GM11168 (cell line): Measurements from ENCODE around the gene FLT3.
"Not testable (repeated sequence)": the region's sequence is repeated elsewhere in the genome, so short reads cannot be mapped to it uniquely, and the experiment has no call there.

ENCODE experiments used
- in situ Hi-C: fragments of 300-500 bp; cut with MboI; formaldehyde crosslinking; loops from one replicate; pipeline ENCODE4 v1.12.0; 2022; ENCODE audit warnings: low sequenced_read_pairs; ENCODE audit not compliant: unreplicated experiment

The FLT3 gene

DNA sequence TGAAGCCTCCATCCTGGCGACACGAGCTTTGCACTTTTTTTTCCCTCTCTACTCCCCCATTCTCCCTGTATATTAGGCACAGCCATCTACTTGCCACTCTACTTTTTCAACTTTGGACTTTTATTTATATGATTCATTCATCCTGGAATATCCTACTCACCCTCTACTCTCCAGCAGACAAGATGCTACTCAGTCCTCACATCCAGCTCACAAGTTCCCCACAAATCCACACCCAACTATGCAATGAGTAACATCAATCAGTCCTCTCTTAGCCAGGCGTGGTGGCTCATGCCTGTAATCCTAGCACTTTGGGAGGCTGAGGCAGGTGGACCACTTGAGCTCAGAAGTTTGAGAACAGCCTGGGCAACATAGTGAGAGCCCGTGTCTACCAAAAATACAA, 88.0 kb downstream of the FLT3 start:
- in situ Hi-C loops = no loop called here

DNA sequence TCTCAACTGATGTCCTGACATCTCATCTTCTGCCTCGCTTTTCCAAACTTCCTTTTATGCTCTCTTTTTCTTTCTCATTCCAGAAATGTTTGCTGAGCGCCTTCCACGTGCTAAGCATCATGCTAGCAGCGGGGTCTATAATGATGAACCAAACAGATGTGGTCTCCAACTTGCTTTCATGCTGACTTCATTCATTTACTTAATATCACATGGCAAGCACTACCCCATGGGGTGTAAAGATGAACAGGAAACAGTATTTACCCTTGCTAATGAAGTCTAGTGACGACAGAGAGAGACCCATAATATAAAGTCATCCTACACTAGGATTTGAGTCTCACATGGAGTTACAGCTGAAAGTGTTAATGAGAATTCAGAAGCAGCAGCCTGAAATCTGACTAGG, 90.3 kb downstream of the FLT3 start:
- in situ Hi-C loops = no loop called here

DNA sequence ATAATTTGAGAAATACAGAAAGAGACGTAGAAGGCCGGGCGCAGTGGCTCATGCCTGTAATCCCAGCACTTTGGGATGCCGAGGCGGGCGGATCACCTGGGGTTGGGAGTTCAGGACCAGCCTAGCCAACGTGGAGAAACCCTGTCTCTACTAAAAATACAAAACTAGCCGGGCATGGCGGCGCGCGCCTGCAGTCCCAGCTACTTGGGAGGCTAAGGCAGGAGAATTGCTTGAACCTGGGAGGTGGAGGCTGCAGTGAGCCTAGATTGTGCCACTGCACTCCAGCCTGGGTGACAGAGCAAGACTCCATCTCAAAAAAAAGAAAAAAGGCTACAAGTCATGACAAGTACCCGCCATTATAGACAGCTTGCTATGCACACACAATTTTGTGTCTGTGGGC, 95.4 kb downstream of the FLT3 start:
- in situ Hi-C loops = not testable (repeated sequence)

DNA sequence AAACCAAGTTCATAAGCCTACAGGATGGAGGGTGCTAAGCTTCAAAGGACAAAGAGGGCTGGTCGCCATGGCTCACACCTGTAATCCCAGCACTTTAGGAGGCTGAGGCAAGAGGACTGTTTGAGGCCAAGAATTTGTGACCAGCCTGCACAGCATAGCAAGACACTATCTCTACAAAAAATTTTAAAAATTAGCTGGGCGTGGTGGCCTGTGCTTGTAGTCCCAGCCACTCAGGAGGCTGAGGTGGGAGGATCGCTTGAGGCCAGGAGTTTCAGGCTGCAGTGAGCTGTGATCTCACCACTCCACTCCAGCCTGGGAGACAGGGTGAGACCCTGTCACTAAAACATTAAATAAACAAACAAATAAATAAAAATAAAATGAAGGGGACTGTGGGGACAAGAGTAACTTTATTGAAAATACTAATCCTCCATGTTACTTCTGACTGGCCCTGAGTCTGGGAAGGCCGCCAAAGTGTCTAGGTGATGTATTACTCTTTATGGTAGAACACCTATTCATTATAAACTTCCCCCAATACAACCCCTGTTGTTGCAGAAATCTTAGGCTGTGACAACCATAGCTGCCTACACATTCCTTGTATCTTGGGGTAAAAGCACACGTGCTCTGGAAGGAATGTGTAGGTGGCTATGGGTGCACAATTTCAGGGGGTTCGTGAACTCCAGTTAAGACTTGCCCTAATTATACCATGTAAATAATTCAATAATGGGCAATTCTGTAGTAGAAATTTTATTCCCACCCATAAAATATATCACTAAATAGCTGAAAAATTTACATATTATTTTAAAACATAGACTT, 97.3 kb downstream of the FLT3 start:
- in situ Hi-C loops = no loop called here

DNA sequence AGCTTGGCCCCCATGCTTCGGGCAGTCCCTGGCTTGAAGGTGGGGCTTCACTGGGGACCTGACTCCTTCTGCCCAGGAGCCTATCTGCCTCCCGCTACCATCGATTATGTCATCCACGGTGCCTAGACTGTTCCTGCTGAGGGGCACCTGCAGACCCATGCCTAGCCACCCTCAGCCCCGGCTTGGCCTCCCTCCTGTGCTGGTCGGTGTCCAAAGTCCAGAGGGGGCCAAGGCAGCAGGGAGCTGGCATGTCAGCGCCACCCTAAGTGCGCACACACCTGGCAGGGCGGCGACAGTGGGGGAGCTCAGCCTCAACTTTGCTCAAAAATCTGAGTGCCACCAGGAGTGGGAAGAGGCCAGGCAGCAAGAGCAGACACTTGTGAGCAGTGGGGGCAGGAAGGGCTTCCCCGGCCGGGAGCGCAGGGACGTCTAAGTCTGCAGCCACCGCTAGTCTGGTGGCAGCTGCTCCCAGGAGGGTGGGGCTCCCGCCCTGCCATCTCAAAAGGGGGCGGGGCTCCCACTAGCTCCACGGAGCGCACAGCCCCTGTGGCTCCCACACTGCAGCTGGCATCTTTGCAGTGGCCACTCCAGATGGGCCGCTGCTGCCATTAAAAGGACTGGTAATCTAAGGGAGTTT, 98.4 kb downstream of the FLT3 start:
- in situ Hi-C loops = no loop called here

DNA sequence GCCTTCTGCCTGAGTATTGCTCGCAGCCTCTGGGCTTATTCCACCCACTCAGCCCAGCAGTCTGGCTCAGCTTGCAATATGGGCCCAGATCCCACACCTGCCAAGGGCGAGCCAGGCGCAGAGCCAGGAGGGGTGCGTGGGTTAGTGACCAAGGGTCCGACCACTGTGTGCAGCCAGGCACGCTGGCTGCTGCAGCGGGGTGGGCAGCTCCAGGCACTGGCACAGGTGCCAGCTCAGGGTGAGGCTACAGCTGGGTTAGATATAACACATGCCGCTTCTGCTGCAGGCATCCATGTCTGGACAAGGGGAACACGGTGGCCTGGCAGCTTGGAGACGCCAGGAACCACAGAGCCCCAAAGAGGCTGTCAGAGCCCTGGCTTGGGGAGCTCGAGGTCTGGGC, 99.3 kb downstream of the FLT3 start:
- in situ Hi-C loops = no loop called here

DNA sequence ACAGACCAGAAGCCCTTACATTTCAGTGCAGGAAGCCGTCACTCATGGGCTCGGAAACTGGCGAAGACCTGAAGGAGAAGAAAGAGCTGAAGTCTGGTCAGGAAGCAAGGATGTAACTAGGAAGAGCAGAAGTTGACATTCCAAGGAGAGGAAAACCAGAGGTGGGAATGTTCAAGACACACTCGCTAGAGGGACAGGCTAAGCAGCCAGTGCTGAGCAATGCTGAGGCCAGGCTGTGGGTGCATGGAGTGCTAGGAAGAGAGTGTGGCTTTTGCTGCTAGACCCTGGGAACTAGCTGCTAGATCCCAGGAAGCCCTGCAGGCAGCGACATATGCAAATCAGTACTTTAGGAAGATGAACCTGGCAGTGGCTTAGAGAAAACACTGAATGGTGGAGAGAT, 99.8 kb downstream of the FLT3 start:
- in situ Hi-C loops = no loop called here

DNA sequence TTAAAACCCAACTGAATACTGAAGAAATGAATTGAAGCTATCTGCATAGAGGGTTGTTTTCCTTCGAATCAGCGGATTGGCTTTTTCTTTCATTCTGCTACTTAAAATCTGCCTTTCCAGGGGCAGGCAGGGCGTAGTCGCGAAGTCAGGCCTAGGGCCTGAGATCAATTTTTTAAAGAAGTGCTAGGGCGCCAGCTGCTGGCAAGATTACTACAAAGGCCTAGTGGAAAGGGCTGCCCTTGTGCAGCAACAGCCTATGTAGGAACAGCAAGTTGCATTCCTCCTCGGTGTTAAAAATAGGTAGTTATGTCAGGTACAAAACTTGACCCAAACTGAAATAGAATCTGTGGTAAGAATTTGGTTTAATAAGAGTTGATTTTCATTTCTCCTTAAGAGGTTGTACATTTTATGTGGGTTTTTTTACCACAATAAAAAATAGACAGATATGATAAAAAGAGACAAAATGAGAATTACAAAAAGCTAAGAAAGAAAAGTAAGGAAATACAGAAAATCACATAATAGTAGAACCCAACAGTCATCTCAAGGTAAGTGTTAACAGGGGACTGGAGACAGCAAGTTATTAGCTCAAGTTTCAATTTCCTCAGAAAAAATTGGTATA, 102.4 kb downstream of the FLT3 start:
- in situ Hi-C loops = loop anchor here (25.0 kb wide), 1 partner anchor 586 kb away; the partner anchor contains the start of gene GTF3A

DNA sequence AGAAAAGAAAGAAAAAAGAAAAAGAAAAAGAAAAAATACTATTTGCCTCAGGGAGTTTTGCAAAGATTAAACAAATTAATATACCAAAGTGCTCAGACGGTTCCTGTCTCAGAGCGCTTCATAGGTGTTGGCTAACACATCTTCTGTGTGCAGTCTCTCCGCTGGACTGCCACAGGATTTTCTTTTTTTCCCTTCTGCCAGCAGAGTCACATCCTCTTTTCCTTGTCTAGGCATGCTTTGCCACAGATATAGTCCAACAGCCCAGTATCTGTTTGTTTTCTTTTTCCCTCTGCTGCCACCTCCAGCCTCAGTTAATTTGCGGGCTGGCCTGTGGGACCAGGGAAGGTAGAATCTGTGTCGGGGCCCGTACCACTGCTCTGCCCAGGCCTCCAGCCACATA, 108.5 kb downstream of the FLT3 start:
- in situ Hi-C loops = loop anchor here (25.0 kb wide), 1 partner anchor 580 kb away; the partner anchor contains the start of gene GTF3A

DNA sequence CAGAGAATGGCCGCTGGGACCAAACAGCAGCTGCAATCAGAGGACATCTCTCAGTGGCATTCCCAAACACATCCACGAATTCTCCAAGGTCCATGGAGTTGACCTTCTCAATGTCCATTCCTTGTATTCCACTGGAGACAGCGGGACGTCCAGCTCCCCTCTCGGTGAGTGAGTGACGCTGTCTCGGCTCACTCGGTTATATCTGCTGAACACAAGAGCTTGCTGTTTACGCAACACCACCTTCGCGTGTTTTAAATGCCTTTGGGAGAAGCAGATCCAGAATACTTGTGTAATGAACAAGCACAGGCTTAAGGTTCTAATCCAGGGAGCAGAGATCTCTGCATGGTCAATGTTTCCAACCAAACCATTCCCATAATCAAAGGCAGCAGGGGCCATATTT, 111.9 kb downstream of the FLT3 start, which contains the start of gene URAD:
TSS of gene URAD (minus strand) at position 174 of the 400 bp plus-strand sequence. CDS start at position 118, 56 bp downstream.
- in situ Hi-C loops = loop anchor here (25.0 kb wide), 1 partner anchor 576 kb away; the partner anchor contains the start of gene GTF3A

DNA sequence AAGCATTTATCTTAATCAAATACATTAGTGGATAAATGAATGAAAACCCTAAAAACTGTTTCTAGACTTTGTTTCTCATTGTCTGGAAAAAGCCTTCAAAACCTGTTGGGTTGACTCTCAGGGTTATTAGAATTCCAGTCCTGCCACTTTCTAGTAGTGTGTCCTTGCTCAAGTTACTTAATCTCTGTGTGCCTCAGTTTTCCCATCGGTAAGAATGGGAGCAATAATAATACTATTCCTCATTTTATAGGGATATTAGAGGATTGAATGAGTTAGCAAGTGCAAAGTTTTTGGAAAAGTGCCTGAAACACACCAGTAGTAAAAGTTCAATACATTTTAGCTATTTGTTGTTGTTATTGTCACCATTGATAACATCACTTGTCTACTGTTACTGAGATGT, 114.8 kb downstream of the FLT3 start:
- in situ Hi-C loops = loop anchor here (25.0 kb wide), 1 partner anchor 573 kb away; the partner anchor contains the start of gene GTF3A

DNA sequence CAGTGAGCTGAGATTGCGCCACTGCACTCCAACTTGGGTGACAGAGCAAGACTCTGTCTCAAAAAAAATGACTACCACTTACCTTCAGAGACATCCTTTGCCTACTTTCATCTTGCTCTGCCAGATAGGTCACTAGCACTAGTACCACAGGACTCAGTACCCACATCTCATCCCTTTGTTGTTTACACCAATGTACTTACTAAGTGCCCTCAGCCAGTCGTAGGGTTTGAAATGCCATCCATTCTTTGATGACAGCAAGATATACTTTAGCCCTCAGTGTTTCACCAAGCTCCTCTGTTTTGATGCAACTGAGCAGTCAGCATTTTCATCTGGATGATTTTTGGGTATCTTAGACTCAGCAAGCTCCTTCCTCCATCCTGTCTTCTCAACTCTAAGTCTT, 118.0 kb downstream of the FLT3 start:
- in situ Hi-C loops = loop anchor here (5.0 to 25.0 kb wide), 2 partner anchors 150 to 570 kb away; partner anchors contain the start of gene GTF3A

DNA sequence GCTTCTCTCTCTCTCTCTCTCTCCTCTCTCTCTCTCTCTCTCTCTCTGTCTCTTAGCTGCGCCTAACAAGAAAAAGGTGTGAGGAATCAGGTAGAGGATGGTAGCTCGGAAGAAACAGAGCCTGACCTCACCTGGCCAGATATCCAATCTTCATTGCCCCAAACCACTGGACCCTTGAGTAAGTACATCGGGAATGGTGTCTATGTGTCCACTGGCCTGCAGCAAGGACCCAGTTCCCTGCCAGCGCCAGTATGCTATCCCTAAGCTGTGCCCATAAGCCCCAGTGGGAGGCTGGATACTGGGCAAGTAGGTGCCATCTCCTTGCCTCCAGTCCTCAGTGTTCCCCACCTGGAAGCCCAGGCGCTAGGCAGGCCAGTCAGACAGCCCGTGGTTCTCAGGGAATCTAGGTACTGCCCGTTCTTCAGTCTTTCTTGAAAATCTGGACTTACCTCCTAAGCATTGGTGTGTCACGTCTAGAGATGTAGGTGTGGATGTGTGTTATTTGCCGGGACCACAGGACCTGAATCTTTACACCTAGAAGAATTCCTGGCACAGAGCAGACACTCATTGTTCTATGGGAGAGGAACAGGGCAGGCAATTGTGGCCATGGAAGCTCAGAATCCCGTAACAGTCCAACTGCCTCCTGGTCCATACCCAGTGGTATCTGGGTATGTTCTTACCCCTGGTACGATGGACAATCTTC, 119.2 kb downstream of the FLT3 start:
- in situ Hi-C loops = loop anchor here (5.0 to 25.0 kb wide), 2 partner anchors 149 to 569 kb away; partner anchors contain the start of gene GTF3A

DNA sequence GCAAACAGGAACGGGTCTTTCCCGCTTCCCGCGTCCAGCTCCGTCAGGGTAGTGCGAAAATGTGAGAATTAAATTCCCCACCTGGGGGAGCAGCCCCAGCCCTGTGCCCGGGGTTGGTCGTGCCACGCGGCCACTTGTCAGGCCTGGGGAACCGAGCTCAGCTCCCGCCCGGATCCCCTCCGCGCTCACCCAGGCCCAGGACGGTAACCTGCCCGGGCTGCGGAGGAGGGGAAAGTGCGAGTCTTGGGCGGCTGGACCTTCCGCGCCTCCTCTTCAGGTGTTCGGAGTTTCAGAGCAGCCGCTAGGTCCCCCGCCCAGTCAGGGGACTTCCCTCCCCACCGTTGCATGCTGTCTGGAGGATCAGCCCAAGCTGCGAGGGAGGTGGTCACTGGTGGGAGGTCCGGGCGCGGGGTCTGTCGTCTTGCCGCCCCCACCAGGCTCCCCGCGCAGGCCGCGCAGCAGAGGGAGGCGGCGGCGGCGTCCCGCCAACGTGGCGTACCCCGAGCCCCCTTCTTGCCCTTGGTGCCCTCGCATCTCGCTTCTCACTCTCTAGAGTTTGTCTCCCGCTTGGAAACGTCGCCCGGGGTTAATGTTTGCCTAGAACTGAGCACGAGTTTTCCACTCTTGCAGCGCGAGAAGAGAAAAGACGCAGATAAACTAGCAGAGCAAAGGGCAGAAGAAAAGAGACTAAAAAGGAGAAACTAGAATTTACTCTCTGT, 119.9 kb downstream of the FLT3 start:
- in situ Hi-C loops = loop anchor here (5.0 to 25.0 kb wide), 2 partner anchors 148 to 568 kb away; partner anchors contain the start of gene GTF3A

DNA sequence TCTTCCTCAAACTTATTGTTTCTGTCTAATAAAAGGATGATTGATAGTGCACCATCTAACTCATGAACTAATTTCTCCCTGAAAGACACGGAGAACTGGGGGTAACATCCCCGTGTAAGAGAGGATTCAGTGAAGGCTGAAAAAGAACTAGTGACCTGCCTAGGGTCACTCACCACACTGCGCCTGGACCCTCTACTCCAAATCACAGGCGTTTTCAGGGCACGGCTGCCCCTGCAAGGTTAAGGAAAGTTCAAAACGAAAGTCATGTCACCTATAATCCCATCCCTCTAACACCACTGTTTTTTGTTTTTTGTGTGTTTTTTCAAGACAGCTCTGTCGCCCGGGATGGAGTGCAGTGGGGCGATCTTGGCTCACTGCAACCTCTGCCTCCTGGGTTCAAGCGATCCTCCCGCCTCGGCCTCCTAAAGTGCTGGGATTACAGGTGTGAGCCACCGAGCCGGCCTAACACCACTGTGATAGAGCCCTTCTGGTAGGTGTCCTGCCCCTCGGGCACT, 120.6 kb downstream of the FLT3 start:
- in situ Hi-C loops = loop anchor here (5.0 to 25.0 kb wide), 2 partner anchors 148 to 568 kb away; partner anchors contain the start of gene GTF3A

DNA sequence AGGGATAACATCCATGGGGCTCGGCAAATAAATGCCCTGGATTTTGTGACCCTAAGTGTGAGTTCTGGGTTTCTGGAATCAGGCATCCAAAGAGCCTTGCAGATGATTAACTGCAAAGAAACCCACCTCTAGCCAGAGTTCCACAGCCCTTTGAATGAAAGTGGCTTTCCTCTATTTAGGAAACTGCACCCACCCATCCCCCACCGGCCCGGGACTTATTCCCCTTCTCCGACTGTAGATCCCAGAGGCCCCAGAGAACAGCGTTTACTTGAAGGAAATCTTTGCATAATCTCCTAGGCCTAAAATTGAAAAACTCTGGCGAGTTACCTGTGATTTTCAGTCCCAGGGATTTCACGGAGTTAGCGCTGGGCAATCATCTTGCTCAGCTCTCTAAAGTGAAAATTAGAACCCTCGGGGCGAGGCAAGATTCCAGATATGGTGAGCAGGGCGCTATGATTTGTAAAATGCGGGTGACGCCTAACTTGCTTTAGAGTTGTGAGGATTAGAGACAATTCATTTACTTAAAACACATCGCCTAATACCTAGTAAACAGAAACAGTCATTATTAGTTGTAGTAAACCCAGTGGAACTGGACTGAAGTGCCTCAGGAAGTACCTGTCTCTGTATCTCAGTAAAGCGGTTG, 121.3 kb downstream of the FLT3 start:
- in situ Hi-C loops = loop anchor here (25.0 kb wide), 1 partner anchor 567 kb away; the partner anchor contains the start of gene GTF3A

DNA sequence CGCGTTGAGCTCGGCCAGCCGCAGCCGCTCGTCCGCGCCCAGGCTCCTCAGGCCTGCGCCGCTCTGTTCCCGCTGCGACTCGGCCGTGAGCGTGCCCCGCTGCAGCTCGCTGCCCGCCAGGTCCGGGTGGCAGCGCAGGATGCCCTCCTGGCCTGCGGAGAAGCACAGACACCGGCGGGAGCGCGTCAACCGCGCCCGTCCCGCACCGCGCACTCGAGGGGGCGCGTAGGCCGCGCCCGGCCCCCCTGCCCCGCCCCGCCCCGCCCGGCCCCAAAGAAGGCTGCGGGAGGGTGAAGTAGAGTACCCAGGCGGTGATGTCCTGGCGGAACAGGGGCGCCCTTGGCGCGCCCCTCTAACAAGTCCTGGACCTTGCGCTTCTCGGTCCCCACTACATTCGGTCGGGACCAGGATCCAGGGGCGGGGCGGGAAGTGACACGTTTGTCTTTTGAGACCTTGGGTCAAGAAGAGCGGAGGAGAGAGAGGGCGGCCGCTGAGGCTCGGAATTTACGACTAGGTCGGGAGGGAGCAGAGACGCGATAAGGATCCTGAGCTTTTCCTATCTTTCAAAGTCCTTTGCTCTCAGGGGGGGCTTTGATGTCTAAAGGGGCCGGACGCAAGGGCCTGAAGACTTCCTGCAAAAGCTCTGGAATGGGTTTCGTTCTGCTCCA, 121.9 kb downstream of the FLT3 start:
- in situ Hi-C loops = loop anchor here (25.0 kb wide), 1 partner anchor 566 kb away; the partner anchor contains the start of gene GTF3A
